Uterus (tissue), 2 donors: ENCODE results near the gene PDE4B.

ENCODE experiments used
- POLR2A ChIP-seq, 2 donors: fragments of 450-650 bp; IDR thresholded peaks; one replicate each; pipeline ENCODE4 v1.6.1; 2016; ENCODE audit warnings: antibody characterized with exemption in 2 of 2, mild to moderate bottlenecking in 1 of 2, moderate library complexity in 1 of 2
- TF ChIP-seq, protein P1 (sequence below), 4 experiments: fragments of 200-600 bp in 2 of 4; fragments of 450-650 bp in 2 of 4; sonication (generic) in 2 of 4; IDR thresholded peaks; one replicate each; pipeline ENCODE4 v1.5.1; 2016 to 2019; ENCODE audit warnings: antibody characterized with exemption in 4 of 4, mild to moderate bottlenecking in 2 of 4, moderate library complexity in 1 of 4

DNA sequence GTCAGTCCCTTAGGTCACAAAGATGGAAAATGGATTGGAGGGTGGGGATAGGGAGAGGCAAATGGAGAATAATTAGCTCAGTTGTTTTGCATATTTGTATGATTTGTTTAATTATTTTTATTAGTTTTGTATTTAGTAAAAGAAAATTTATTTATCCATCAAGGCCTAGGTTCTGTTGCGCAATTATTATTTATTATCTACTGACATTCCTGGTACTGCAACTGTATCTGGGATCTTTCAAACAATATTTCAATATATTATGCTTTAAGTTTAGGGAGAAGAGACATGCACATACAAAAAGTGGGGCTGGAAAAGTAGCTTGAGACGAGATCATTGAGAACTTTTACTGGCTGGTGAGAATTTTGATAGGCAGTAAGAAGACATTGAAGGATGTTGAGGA, 424.9 kb downstream of the PDE4B start:
- TF ChIP-seq, protein P1, sequence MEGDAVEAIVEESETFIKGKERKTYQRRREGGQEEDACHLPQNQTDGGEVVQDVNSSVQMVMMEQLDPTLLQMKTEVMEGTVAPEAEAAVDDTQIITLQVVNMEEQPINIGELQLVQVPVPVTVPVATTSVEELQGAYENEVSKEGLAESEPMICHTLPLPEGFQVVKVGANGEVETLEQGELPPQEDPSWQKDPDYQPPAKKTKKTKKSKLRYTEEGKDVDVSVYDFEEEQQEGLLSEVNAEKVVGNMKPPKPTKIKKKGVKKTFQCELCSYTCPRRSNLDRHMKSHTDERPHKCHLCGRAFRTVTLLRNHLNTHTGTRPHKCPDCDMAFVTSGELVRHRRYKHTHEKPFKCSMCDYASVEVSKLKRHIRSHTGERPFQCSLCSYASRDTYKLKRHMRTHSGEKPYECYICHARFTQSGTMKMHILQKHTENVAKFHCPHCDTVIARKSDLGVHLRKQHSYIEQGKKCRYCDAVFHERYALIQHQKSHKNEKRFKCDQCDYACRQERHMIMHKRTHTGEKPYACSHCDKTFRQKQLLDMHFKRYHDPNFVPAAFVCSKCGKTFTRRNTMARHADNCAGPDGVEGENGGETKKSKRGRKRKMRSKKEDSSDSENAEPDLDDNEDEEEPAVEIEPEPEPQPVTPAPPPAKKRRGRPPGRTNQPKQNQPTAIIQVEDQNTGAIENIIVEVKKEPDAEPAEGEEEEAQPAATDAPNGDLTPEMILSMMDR (IDR thresholded peaks at IDR 0.05) = no peak
- TF ChIP-seq POLR2A (IDR thresholded peaks at IDR 0.05) = no peak
